GM19025 (cell line): ENCODE results near the gene CATSPERB.
"Not testable (repeated sequence)": the region's sequence is repeated elsewhere in the genome, so short reads cannot be mapped to it uniquely, and the experiment has no call there.

Experiments used
- ATAC-seq: cut with Tn5 transposase; IDR thresholded peaks from one replicate; pipeline ENCODE4 v1.9.1; 2021; ENCODE audit warnings: mild to moderate bottlenecking, low read depth, moderate library complexity; ENCODE audit not compliant: unreplicated experiment

The CATSPERB gene

GRCh38 chr14:91731986-91732385 lies at the start of gene CATSPERB:
Gene CATSPERB, minus strand, starts transcription at chr14:91732086. Its CDS starts 2,607 bp downstream, at chr14:91729479.
- ATAC-seq: no peak

- no peak for ATAC-seq
These were observed 48.6 kb upstream of the CATSPERB start for GRCh38 chr14:91780452-91780851.

- ATAC-seq: no peak
These were observed 46.3 kb upstream of the CATSPERB start for GRCh38 chr14:91778217-91778616.

GRCh38 chr14:91774140-91775096 lies 42.5 kb upstream of the CATSPERB start:
- ATAC-seq: no peak

GRCh38 chr14:91770185-91770584 lies 38.3 kb upstream of the CATSPERB start:
- ATAC-seq: no peak

GRCh38 chr14:91755570-91756295 lies 23.8 kb upstream of the CATSPERB start:
- no peak for ATAC-seq

GRCh38 chr14:91754819-91755218 lies 22.9 kb upstream of the CATSPERB start:
- ATAC-seq: no peak

- no peak for ATAC-seq
These were observed 22.3 kb upstream of the CATSPERB start for GRCh38 chr14:91754185-91754584.

- no peak for ATAC-seq
These were observed 21.7 kb upstream of the CATSPERB start for GRCh38 chr14:91753501-91754128.

GRCh38 chr14:91752961-91753360 lies 21.1 kb upstream of the CATSPERB start:
- ATAC-seq: no peak

- no peak for ATAC-seq
These were observed 19.8 kb upstream of the CATSPERB start for GRCh38 chr14:91751719-91752118.

GRCh38 chr14:91750634-91751198 lies 18.8 kb upstream of the CATSPERB start:
- no peak for ATAC-seq

GRCh38 chr14:91749868-91750267 lies 18.0 kb upstream of the CATSPERB start:
- no peak for ATAC-seq

- ATAC-seq: no peak
These were observed 16.2 kb upstream of the CATSPERB start for GRCh38 chr14:91748049-91748448.

- no peak for ATAC-seq
These were observed 13.5 kb upstream of the CATSPERB start for GRCh38 chr14:91745344-91745743.

- no peak for ATAC-seq
These were observed 12.2 kb upstream of the CATSPERB start for GRCh38 chr14:91744068-91744480.

GRCh38 chr14:91743305-91743653 lies 11.4 kb upstream of the CATSPERB start:
- no peak for ATAC-seq

- no peak for ATAC-seq
These were observed 10.9 kb upstream of the CATSPERB start for GRCh38 chr14:91742621-91743304.

GRCh38 chr14:91739867-91740266 lies 8.0 kb upstream of the CATSPERB start:
- ATAC-seq: not testable (repeated sequence)

GRCh38 chr14:91737619-91738018 lies 5.7 kb upstream of the CATSPERB start:
- ATAC-seq: no peak
